HepG2 (cell line): ENCODE measurements around the gene SLC12A1. TPM values are rescaled to one million over a fixed set of nuclear protein-coding genes. Genes with fewer than 3 reads are reported as not detected.
A peak's percentile ranks its signal among the peaks of the same experiment; 100 is the strongest.

ENCODE experiments used
- FOXO1 ChIP-seq: sonication (generic); formaldehyde crosslinking; IDR thresholded peaks from 2 replicates; pipeline ENCODE4 v1.4.0; 2020; ENCODE audit warnings: missing genetic modification reagents
- HOXA9 ChIP-seq: sonication (generic); formaldehyde crosslinking; IDR thresholded peaks from 2 replicates; pipeline ENCODE4 v1.8.1; 2022; ENCODE audit warnings: missing genetic modification reagents, mild to moderate bottlenecking, moderate library complexity, borderline replicate concordance
- KDM5B ChIP-seq: sonication (generic); formaldehyde crosslinking; IDR thresholded peaks from 2 replicates; pipeline ENCODE4 v1.4.0; 2020; ENCODE audit warnings: missing genetic modification reagents, mild to moderate bottlenecking, borderline replicate concordance
- KMT2A ChIP-seq: sonication (generic); formaldehyde crosslinking; IDR thresholded peaks from 2 replicates; pipeline ENCODE4 v1.4.0; 2020; ENCODE audit warnings: missing genetic modification reagents
- MEF2D ChIP-seq: sonication (generic); formaldehyde crosslinking; IDR thresholded peaks from 2 replicates; pipeline ENCODE4 v1.5.1; 2020; ENCODE audit warnings: mild to moderate bottlenecking, missing genetic modification reagents
- MXI1 ChIP-seq: IDR thresholded peaks from 3 replicates; pipeline ENCODE4 v1.6.1; 2012; ENCODE audit warnings: low read depth, low read length, inconsistent platforms, borderline replicate concordance
- PHB2 ChIP-seq: fragments of 450-650 bp; IDR thresholded peaks from 2 replicates; pipeline ENCODE4 v1.6.1; 2018; ENCODE audit not compliant: partially characterized antibody
- SALL1 ChIP-seq: sonication (generic); formaldehyde crosslinking; IDR thresholded peaks from 2 replicates; pipeline ENCODE4 v1.8.0; 2022; ENCODE audit warnings: mild to moderate bottlenecking, missing genetic modification reagents
- SMARCC2 ChIP-seq: fragments of 450-650 bp; IDR thresholded peaks from 2 replicates; pipeline ENCODE4 v1.6.1; 2017; ENCODE audit warnings: antibody characterized with exemption, mild to moderate bottlenecking
- SMYD3 ChIP-seq: sonication (generic); formaldehyde crosslinking; IDR thresholded peaks from 2 replicates; pipeline ENCODE4 v1.8.1; 2023; ENCODE audit warnings: mild to moderate bottlenecking, missing genetic modification reagents
- SPEN ChIP-seq: sonication (generic); formaldehyde crosslinking; IDR thresholded peaks from 2 replicates; pipeline ENCODE4 v1.5.1; 2020; ENCODE audit warnings: low read depth, mild to moderate bottlenecking, missing genetic modification reagents
- ZFP62 ChIP-seq: sonication (generic); formaldehyde crosslinking; IDR thresholded peaks from 2 replicates; pipeline ENCODE4 v1.4.0; 2020; ENCODE audit warnings: missing genetic modification reagents
- ZNF451 ChIP-seq: sonication (generic); formaldehyde crosslinking; IDR thresholded peaks from 2 replicates; pipeline ENCODE4 v1.5.0; 2020; ENCODE audit warnings: mild to moderate bottlenecking, missing genetic modification reagents
- ZNF607 ChIP-seq: sonication (generic); formaldehyde crosslinking; IDR thresholded peaks from 2 replicates; pipeline ENCODE4 v1.5.1; 2020; ENCODE audit warnings: missing genetic modification reagents, mild to moderate bottlenecking, borderline replicate concordance
- ZNF672 ChIP-seq: sonication (generic); formaldehyde crosslinking; IDR thresholded peaks from 2 replicates; pipeline ENCODE4 v1.8.1; 2022; ENCODE audit warnings: missing genetic modification reagents
- ZNF7 ChIP-seq: IDR thresholded peaks from 2 replicates; pipeline ENCODE4 v1.6.1; 2016; ENCODE audit warnings: missing biosample characterization, missing genetic modification reagents
- ZNF75D ChIP-seq: sonication (generic); formaldehyde crosslinking; IDR thresholded peaks from 2 replicates; pipeline ENCODE4 v1.8.1; 2023; ENCODE audit warnings: missing genetic modification reagents, mild to moderate bottlenecking, borderline replicate concordance
- ZNF766 ChIP-seq: sonication (generic); formaldehyde crosslinking; IDR thresholded peaks from 2 replicates; pipeline ENCODE4 v1.5.0; 2020; ENCODE audit warnings: missing genetic modification reagents, borderline replicate concordance
- polyA plus RNA-seq, 8 experiments: library from polyadenylated mRNA; depleted of rRNA in 3 of 8; stranded (reverse) in 7 of 8; unstranded in 1 of 8; fragments of >200 nt; fragmentation: Illumina TruSeq in 4 of 8; extraction: Trizol in 4 of 8; gene quantifications; 2 replicates each; pipeline versions ENCODE4 v1.2.1 to v1.2.3, GENCODE V29; 2011 to 2016; ENCODE audit warnings: low read depth in 4 of 8, missing spikeins in 1 of 8, mixed read lengths in 1 of 8; ENCODE audit not compliant: insufficient read depth in 1 of 8
- total RNA-seq, 5 experiments: library from RNA; depleted of rRNA; stranded (reverse); fragments of >200 nt; fragmentation: Illumina TruSeq; extraction: Trizol; gene quantifications; 2 replicates each; pipeline ENCODE4 v1.2.3, GENCODE V29; 2016; ENCODE audit warnings: low read depth in 1 of 5
- TF ChIP-seq, protein P1 (sequence below): sonication (generic); formaldehyde crosslinking; IDR thresholded peaks from 2 replicates; pipeline ENCODE4 v1.9.0; 2021; ENCODE audit warnings: missing genetic modification reagents, borderline replicate concordance
- TF ChIP-seq, protein P2 (sequence below): sonication (generic); formaldehyde crosslinking; IDR thresholded peaks from 2 replicates; pipeline ENCODE4 v1.4.0; 2020; ENCODE audit warnings: mild to moderate bottlenecking, low read depth, missing genetic modification reagents
- TF ChIP-seq, protein P3 (sequence below), 2 experiments: fragments of 450-650 bp in 1 of 2; sonication (generic) in 1 of 2; formaldehyde crosslinking; IDR thresholded peaks; 2 replicates each; pipeline versions ENCODE4 v1.5.0 to v1.8.0; 2020 to 2022; ENCODE audit warnings: mild to moderate bottlenecking in 1 of 2, missing genetic modification reagents in 1 of 2
- TF ChIP-seq, protein P4 (sequence below): sonication (generic); formaldehyde crosslinking; IDR thresholded peaks from 2 replicates; pipeline ENCODE4 v1.4.0; 2020; ENCODE audit warnings: missing genetic modification reagents, borderline replicate concordance
- TF ChIP-seq, protein P5 (sequence below): sonication (generic); formaldehyde crosslinking; IDR thresholded peaks from 2 replicates; pipeline ENCODE4 v1.8.0; 2022; ENCODE audit warnings: missing genetic modification reagents, mild to moderate bottlenecking, inconsistent platforms, borderline replicate concordance

SLC12A1 gene
- total and polyA plus RNA-seq, 2 of the 13 experiments (the other 11 are each of a cell fraction or from before 2014, with no cell fraction given) = not detected

DNA sequence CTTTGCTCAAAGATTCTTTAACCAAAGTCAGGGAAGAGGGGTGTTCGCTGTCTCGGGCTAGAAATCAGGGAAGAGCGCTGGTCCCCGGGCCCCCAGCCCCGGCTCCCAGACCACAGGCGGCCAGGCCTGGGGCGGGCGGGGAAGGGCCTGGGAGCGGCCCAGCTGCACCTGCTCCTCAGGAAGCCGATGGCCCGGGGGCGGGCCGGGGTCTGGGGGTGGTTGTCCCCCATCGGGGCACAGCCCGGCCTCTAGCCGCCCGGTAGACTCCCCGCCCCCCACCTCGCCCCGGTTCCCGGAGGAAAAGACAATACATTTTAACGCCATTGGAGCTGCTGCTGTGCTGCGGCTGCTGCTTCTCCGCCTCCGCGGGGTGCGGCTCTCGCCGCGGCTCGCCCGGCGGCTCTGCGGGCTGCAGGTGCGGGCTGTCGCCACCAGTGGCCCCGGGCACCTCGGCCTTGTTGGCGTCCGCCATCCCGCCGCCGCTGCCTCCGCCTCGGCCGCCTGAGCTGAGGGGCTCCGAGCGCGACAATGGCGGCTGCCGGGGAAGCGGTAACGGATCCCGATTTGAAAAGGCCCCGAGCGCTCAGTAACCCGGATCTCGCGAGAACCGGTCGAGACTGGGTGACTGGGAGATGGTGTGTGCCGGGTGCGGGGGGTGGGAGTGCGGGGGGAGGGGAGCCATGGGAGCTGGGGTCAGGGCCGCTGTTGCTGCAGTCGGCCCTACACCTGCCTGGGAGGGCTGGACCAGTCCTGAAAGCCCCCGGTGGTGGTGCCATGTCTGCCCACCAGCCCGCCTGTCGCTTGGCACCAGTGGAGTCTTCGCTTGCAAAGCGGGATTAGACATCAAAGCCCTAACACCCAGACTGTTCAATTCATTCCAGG lies 28.1 kb upstream of the SLC12A1 start, which contains the start of gene MYEF2 (continued):
- TF ChIP-seq, protein P1, sequence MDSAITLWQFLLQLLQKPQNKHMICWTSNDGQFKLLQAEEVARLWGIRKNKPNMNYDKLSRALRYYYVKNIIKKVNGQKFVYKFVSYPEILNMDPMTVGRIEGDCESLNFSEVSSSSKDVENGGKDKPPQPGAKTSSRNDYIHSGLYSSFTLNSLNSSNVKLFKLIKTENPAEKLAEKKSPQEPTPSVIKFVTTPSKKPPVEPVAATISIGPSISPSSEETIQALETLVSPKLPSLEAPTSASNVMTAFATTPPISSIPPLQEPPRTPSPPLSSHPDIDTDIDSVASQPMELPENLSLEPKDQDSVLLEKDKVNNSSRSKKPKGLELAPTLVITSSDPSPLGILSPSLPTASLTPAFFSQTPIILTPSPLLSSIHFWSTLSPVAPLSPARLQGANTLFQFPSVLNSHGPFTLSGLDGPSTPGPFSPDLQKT (CRISPR knock-in tag) = no peak
- TF ChIP-seq SMYD3 = no peak
- peak; percentile 49; the same call in 1 of the 3 replicates for TF ChIP-seq MXI1
- TF ChIP-seq, protein P2, sequence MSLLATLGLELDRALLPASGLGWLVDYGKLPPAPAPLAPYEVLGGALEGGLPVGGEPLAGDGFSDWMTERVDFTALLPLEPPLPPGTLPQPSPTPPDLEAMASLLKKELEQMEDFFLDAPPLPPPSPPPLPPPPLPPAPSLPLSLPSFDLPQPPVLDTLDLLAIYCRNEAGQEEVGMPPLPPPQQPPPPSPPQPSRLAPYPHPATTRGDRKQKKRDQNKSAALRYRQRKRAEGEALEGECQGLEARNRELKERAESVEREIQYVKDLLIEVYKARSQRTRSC (CRISPR knock-in tag) = no peak
- no peak for TF ChIP-seq FOXO1
- TF ChIP-seq ZFP62 = no peak
- no peak for TF ChIP-seq ZNF672 (CRISPR knock-in tag)
- TF ChIP-seq MEF2D (CRISPR knock-in tag) = no peak
- TF ChIP-seq PHB2 = no peak
- TF ChIP-seq ZNF451 (CRISPR knock-in tag) = no peak
- TF ChIP-seq ZNF7 (CRISPR knock-in tag) = no peak
- TF ChIP-seq HOXA9 = peak; percentile 76; the same call in 1 of the 2 replicates
- TF ChIP-seq ZNF766 (CRISPR knock-in tag) = no peak
- TF ChIP-seq SPEN = 0 out of 2 replicates have a peak, but pooled peaks have one; percentile 42
- TF ChIP-seq KDM5B (CRISPR knock-in tag) = 0 out of 2 replicates have a peak, but pooled peaks have one; percentile 64
- peak; percentile 22; the same call in 1 of the 2 replicates for TF ChIP-seq SALL1 (CRISPR knock-in tag)
- TF ChIP-seq KMT2A (CRISPR knock-in tag) = 0 out of 2 replicates have a peak, but pooled peaks have one; percentile 11
- TF ChIP-seq, protein P3, sequence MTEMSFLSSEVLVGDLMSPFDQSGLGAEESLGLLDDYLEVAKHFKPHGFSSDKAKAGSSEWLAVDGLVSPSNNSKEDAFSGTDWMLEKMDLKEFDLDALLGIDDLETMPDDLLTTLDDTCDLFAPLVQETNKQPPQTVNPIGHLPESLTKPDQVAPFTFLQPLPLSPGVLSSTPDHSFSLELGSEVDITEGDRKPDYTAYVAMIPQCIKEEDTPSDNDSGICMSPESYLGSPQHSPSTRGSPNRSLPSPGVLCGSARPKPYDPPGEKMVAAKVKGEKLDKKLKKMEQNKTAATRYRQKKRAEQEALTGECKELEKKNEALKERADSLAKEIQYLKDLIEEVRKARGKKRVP (CRISPR knock-in tag; IDR thresholded peaks at IDR 0.05) = 0 out of 4 replicates have a peak, but pooled peaks of 1 of the 2 experiments have one; percentile 29
- TF ChIP-seq SMARCC2 = no peak
- TF ChIP-seq ZNF607 = no peak
- no peak for TF ChIP-seq ZNF75D
- TF ChIP-seq, protein P4, sequence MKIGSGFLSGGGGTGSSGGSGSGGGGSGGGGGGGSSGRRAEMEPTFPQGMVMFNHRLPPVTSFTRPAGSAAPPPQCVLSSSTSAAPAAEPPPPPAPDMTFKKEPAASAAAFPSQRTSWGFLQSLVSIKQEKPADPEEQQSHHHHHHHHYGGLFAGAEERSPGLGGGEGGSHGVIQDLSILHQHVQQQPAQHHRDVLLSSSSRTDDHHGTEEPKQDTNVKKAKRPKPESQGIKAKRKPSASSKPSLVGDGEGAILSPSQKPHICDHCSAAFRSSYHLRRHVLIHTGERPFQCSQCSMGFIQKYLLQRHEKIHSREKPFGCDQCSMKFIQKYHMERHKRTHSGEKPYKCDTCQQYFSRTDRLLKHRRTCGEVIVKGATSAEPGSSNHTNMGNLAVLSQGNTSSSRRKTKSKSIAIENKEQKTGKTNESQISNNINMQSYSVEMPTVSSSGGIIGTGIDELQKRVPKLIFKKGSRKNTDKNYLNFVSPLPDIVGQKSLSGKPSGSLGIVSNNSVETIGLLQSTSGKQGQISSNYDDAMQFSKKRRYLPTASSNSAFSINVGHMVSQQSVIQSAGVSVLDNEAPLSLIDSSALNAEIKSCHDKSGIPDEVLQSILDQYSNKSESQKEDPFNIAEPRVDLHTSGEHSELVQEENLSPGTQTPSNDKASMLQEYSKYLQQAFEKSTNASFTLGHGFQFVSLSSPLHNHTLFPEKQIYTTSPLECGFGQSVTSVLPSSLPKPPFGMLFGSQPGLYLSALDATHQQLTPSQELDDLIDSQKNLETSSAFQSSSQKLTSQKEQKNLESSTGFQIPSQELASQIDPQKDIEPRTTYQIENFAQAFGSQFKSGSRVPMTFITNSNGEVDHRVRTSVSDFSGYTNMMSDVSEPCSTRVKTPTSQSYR (CRISPR knock-in tag) = peak; percentile 30; the same call in 1 of the 2 replicates
- TF ChIP-seq, protein P5, sequence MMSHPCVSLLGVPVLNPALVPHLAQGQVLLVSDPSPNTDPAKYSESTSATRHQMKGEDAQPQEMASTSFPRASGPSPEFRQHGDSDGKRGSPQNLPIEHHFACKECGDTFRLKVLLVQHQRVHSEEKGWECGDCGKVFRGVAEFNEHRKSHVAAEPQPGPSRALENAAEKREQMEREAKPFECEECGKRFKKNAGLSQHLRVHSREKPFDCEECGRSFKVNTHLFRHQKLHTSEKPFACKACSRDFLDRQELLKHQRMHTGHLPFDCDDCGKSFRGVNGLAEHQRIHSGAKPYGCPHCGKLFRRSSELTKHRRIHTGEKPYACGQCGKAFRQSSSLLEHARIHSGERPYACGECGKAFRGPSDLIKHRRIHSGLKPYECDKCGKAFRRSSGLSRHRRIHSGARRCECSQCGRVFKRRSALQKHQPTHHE (CRISPR knock-in tag) = no peak
